ENCODE results near the gene MAPK8IP3. TPM values are rescaled to one million over a fixed set of nuclear protein-coding genes. Genes with fewer than 3 reads are reported as not detected.

MAPK8IP3 gene
- total and polyA plus RNA-seq, 9 of the 15 experiments (the other 6 are each of a cell fraction or from before 2014, with no cell fraction given), result 0.17 to 58.7 (median 16.7) TPM

DNA sequence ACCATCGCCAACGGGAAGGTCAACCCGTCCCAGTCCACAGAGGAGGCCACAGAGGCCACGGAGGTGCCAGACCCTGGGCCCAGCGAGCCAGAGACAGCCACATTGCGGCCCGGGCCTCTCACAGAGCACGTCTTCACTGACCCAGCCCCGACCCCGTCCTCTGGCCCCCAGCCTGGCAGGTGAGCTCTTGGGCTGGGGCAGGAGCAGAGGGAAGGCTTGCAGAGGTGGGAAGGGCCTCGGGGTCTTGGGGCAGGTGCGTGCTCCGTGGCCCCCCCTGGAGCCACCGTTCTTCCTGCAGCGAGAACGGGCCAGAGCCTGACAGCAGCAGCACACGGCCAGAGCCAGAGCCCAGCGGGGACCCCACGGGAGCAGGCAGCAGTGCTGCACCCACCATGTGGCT is 60.2 kb downstream of the MAPK8IP3 start:
- H4K20me1 ChIP-seq (replicated peaks; ENCODE audit: control insufficient read depth, insufficient read depth, low read length), result 0 out of 2 replicates have a peak, but pooled peaks cover 4% of the 10 kb centered on the region
- CTCF ChIA-PET (ENCODE audit: low intra/inter-chr PET ratio), result no interaction called here
- ATAC-seq (no peak), FAIRE-seq (no peak), DNase-seq (ENCODE audit: extremely low read depth in 1 of 4, low spot score in 3 of 4) (no peak)
- intact Hi-C loops (cut with micrococcal nuclease) (no loop called here), in situ Hi-C loops (cut with MboI) (no loop called here)
- no peak overlapping the region for H3K27ac ChIP-seq (ENCODE audit: extremely low read depth, low read depth, low read length)
- no peak overlapping the region for H3K9ac ChIP-seq (ENCODE audit: insufficient read depth in 1 of 2, low read depth in 2 of 2, low read length in 2 of 2)
- peaks cover 14% of the 10 kb centered on the region for H3K79me2 ChIP-seq (ENCODE audit: control insufficient read depth, insufficient read depth, low read length)
- no peak overlapping the region for H2AFZ ChIP-seq (ENCODE audit: low read depth, low read length)
- no peaks in the 10 kb centered on the region for H3K27me3 ChIP-seq (ENCODE audit: control insufficient read depth in 2 of 2, insufficient read depth in 2 of 2, low read length in 2 of 2)
- no peaks in the 10 kb centered on the region for H3K9me1 ChIP-seq (ENCODE audit: control insufficient read depth, insufficient read depth, low read length)
- H3K4me2 ChIP-seq (ENCODE audit: insufficient read depth, low read length), result no peak overlapping the region
- TF ChIP-seq EP300 (IDR thresholded peaks at IDR 0.05; ENCODE audit: low read length) (no peak), POLR2G (IDR thresholded peaks at IDR 0.05; ENCODE audit: low read depth, low read length) (peak; percentile 15; the same call in 1 of the 2 replicates)
- H3K4me1 ChIP-seq (replicated peaks in 1 of 2; ENCODE audit: control insufficient read depth in 2 of 2, insufficient read depth in 2 of 2, low read length in 2 of 2), result peaks cover 16 to 92% of the 10 kb centered on the region in 2 experiments; a peak in 4 of 5 replicates
- peaks cover 87% of the 10 kb centered on the region; the same call in 2 of the 3 replicates for H3K36me3 ChIP-seq (ENCODE audit: control insufficient read depth, insufficient read depth, low read length)
- H3K9me3 ChIP-seq (replicated peaks; ENCODE audit: control insufficient read depth, insufficient read depth, low read depth, low read length), result no peaks in the 10 kb centered on the region
- 95% methylated on average over 10 of the region's 19 CpGs for WGBS (ENCODE audit: insufficient coverage, low coverage, missing lambda C conversion rate)
- BruUV-seq (replicated peaks), result no TSS peak
- no peak overlapping the region for H3K4me3 ChIP-seq
- POLR2A ChIA-PET, result interaction anchor here (0.7 to 0.8 kb wide), 2 partner anchors 7 to 14 kb away, joined by 3 to 4 read pairs; no protein-coding TSS in a partner anchor

DNA sequence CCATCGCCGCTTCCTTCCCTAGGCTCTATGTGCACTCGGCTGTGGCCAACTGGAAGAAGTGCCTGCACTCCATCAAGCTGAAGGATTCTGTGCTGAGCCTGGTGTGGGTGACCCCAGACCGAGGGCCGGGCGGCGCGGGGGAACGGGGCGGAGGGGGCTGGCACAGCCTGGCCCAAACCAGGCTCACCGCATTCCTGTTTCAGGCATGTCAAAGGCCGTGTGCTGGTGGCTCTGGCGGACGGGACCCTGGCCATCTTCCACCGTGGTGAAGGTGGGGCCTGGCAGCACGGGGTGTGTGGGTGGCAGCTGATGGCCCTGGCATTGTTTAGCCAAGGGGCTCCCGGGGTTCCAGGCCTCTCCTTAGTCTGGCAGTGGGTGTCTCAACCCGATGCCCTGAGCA is 60.7 kb downstream of the MAPK8IP3 start:
- ATAC-seq (no peak), DNase-seq (ENCODE audit: extremely low read depth in 1 of 4, low spot score in 3 of 4) (no peak), FAIRE-seq (no peak)
- no peak for TF ChIP-seq ZNF668 (CRISPR knock-in tag; IDR thresholded peaks at IDR 0.05)
- Histone ChIP-seq H3K9me1 (ENCODE audit: control insufficient read depth, insufficient read depth, low read length) (no peaks in the 10 kb centered on the region), H2AFZ (ENCODE audit: low read depth, low read length) (no peak overlapping the region), H3K9ac (ENCODE audit: insufficient read depth in 1 of 2, low read depth in 2 of 2, low read length in 2 of 2) (no peak overlapping the region), H3K4me1 (replicated peaks in 1 of 2; ENCODE audit: control insufficient read depth in 2 of 2, insufficient read depth in 2 of 2, low read length in 2 of 2) (peaks cover 17 to 95% of the 10 kb centered on the region in 2 experiments; a peak in 4 of 5 replicates), H3K27me3 (ENCODE audit: control insufficient read depth in 2 of 2, insufficient read depth in 2 of 2, low read length in 2 of 2) (no peaks in the 10 kb centered on the region), H3K36me3 (ENCODE audit: control insufficient read depth, insufficient read depth, low read length) (peaks cover 86% of the 10 kb centered on the region; the same call in 2 of the 3 replicates), H3K79me2 (ENCODE audit: control insufficient read depth, insufficient read depth, low read length) (peaks cover 18% of the 10 kb centered on the region), H3K4me2 (ENCODE audit: insufficient read depth, low read length) (no peak overlapping the region), H4K20me1 (replicated peaks; ENCODE audit: control insufficient read depth, insufficient read depth, low read length) (0 out of 2 replicates have a peak, but pooled peaks cover 4% of the 10 kb centered on the region), H3K9me3 (replicated peaks; ENCODE audit: control insufficient read depth, insufficient read depth, low read depth, low read length) (no peaks in the 10 kb centered on the region), H3K4me3 (no peak overlapping the region), H3K27ac (ENCODE audit: extremely low read depth, low read depth, low read length) (no peak overlapping the region)
- in situ Hi-C loops (cut with MboI), result no loop called here
- CTCF ChIA-PET (ENCODE audit: low intra/inter-chr PET ratio), result no interaction called here
- intact Hi-C loops (cut with micrococcal nuclease), result no loop called here
- no TSS peak for BruUV-seq (replicated peaks)
- POLR2A ChIA-PET, result interaction anchor here (0.7 kb wide), 1 partner anchor 14 kb away, joined by 3 read pairs; no protein-coding TSS in a partner anchor
- 83% methylated on average over 9 of the region's 18 CpGs for WGBS (ENCODE audit: insufficient coverage, low coverage, missing lambda C conversion rate)
